Liver (tissue), 3 donors: ENCODE measurements around the gene ALK.

Experiments used
- EGR1 ChIP-seq, 2 donors: IDR thresholded peaks; 2 replicates each; pipeline ENCODE4 v1.6.1; 2016 to 2018; ENCODE audit warnings: antibody characterized with exemption in 2 of 2, low read depth in 2 of 2
- FOXA1 ChIP-seq: IDR thresholded peaks from 2 replicates; pipeline ENCODE4 v1.6.1; 2016; ENCODE audit warnings: antibody characterized with exemption
- GABPA ChIP-seq, 2 donors: IDR thresholded peaks in 1 of 2; conservative IDR thresholded peaks in 1 of 2; 2 replicates each; pipeline ENCODE4 v1.6.1; 2016; ENCODE audit warnings: antibody characterized with exemption in 2 of 2, mild to moderate bottlenecking in 1 of 2, moderate library complexity in 1 of 2
- JUND ChIP-seq, 2 donors: IDR thresholded peaks; 2 replicates each; pipeline ENCODE4 v1.6.1; 2016; ENCODE audit warnings: antibody characterized with exemption in 2 of 2
- MAX ChIP-seq: IDR thresholded peaks from 2 replicates; pipeline ENCODE4 v1.6.1; 2016; ENCODE audit warnings: antibody characterized with exemption
- RAD21 ChIP-seq, 2 donors: IDR thresholded peaks; 2 replicates each; pipeline ENCODE4 v1.6.1; 2016; ENCODE audit warnings: antibody characterized with exemption in 2 of 2, mild to moderate bottlenecking in 2 of 2
- SP1 ChIP-seq: IDR thresholded peaks from 2 replicates; pipeline ENCODE4 v1.6.1; 2018; ENCODE audit warnings: antibody characterized with exemption, mild to moderate bottlenecking
- TAF1 ChIP-seq: conservative IDR thresholded peaks from 2 replicates; pipeline ENCODE4 v1.6.1; 2016; ENCODE audit warnings: antibody characterized with exemption, mild to moderate bottlenecking
- TF ChIP-seq, protein P1 (sequence below): fragments of 150-350 bp; IDR thresholded peaks from 2 replicates; pipeline ENCODE4 v1.5.1; 2017; ENCODE audit warnings: improper control_type of control experiment, low read depth, low read length; ENCODE audit not compliant: missing input control
- TF ChIP-seq, protein P2 (sequence below): IDR thresholded peaks from 2 replicates; pipeline ENCODE4 v1.6.1; 2016; ENCODE audit warnings: antibody characterized with exemption, mild to moderate bottlenecking
- donor health status: healthy.
- donor health status: healthy.

- TF ChIP-seq, protein P1, sequence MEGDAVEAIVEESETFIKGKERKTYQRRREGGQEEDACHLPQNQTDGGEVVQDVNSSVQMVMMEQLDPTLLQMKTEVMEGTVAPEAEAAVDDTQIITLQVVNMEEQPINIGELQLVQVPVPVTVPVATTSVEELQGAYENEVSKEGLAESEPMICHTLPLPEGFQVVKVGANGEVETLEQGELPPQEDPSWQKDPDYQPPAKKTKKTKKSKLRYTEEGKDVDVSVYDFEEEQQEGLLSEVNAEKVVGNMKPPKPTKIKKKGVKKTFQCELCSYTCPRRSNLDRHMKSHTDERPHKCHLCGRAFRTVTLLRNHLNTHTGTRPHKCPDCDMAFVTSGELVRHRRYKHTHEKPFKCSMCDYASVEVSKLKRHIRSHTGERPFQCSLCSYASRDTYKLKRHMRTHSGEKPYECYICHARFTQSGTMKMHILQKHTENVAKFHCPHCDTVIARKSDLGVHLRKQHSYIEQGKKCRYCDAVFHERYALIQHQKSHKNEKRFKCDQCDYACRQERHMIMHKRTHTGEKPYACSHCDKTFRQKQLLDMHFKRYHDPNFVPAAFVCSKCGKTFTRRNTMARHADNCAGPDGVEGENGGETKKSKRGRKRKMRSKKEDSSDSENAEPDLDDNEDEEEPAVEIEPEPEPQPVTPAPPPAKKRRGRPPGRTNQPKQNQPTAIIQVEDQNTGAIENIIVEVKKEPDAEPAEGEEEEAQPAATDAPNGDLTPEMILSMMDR: no peak
- TF ChIP-seq MAX: no peak
- TF ChIP-seq RAD21 (IDR thresholded peaks at IDR 0.05): no peak
- TF ChIP-seq GABPA (IDR thresholded peaks at IDR 0.05 in 1 of 2, conservative IDR thresholded peaks at IDR 0.05 in 1 of 2): no peak
- TF ChIP-seq TAF1: no peak
- TF ChIP-seq EGR1 (IDR thresholded peaks at IDR 0.05; ENCODE audit: low read depth in 2 of 2): no peak
- TF ChIP-seq SP1: no peak
- TF ChIP-seq, protein P2, sequence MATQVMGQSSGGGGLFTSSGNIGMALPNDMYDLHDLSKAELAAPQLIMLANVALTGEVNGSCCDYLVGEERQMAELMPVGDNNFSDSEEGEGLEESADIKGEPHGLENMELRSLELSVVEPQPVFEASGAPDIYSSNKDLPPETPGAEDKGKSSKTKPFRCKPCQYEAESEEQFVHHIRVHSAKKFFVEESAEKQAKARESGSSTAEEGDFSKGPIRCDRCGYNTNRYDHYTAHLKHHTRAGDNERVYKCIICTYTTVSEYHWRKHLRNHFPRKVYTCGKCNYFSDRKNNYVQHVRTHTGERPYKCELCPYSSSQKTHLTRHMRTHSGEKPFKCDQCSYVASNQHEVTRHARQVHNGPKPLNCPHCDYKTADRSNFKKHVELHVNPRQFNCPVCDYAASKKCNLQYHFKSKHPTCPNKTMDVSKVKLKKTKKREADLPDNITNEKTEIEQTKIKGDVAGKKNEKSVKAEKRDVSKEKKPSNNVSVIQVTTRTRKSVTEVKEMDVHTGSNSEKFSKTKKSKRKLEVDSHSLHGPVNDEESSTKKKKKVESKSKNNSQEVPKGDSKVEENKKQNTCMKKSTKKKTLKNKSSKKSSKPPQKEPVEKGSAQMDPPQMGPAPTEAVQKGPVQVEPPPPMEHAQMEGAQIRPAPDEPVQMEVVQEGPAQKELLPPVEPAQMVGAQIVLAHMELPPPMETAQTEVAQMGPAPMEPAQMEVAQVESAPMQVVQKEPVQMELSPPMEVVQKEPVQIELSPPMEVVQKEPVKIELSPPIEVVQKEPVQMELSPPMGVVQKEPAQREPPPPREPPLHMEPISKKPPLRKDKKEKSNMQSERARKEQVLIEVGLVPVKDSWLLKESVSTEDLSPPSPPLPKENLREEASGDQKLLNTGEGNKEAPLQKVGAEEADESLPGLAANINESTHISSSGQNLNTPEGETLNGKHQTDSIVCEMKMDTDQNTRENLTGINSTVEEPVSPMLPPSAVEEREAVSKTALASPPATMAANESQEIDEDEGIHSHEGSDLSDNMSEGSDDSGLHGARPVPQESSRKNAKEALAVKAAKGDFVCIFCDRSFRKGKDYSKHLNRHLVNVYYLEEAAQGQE: no peak
- TF ChIP-seq FOXA1: no peak
- TF ChIP-seq JUND (IDR thresholded peaks at IDR 0.05): no peak
These were observed 329.8 kb downstream of the ALK start for GRCh38 chr2:29591600-29591999.
